GM21619 (cell line): ENCODE data around the gene GMFB.

ENCODE experiments used
- ATAC-seq: cut with Tn5 transposase; IDR thresholded peaks from one replicate; pipeline ENCODE4 v1.9.1; 2021; ENCODE audit not compliant: unreplicated experiment

GMFB gene

GRCh38 chr14:54428527-54428926, 60.3 kb downstream of the GMFB start:
- no peak for ATAC-seq

- no peak for ATAC-seq
These were observed 60.9 kb downstream of the GMFB start for GRCh38 chr14:54427871-54428270.

- ATAC-seq = no peak
These were observed 63.1 kb downstream of the GMFB start for GRCh38 chr14:54425537-54426274.

- ATAC-seq = no peak
These were observed 63.7 kb downstream of the GMFB start for GRCh38 chr14:54425068-54425467.
